Nephron (organoid): ENCODE measurements around the gene SCAPER.

ENCODE experiments used
- H3K27ac Mint-ChIP-seq, 3 experiments: 2 replicates each; pipeline ENCODE4 v1.8.0; 2020; ENCODE audit warnings: mixed read lengths in 3 of 3, mild to moderate bottlenecking in 2 of 3, moderate library complexity in 1 of 3
- H3K27me3 Mint-ChIP-seq: 2 replicates; pipeline ENCODE4 v1.8.0; 2021; ENCODE audit warnings: low read depth, mild to moderate bottlenecking, moderate library complexity, mixed read lengths
- H3K36me3 Mint-ChIP-seq: 2 replicates; pipeline ENCODE4 v1.8.0; 2020; ENCODE audit warnings: low read depth, mixed read lengths
- H3K4me1 Mint-ChIP-seq: 2 replicates; pipeline ENCODE4 v1.8.0; 2020; ENCODE audit warnings: mixed read lengths
- H3K4me3 Mint-ChIP-seq, 3 experiments: 2 replicates each; pipeline ENCODE4 v1.8.0; 2020; ENCODE audit warnings: mild to moderate bottlenecking in 3 of 3, mixed read lengths in 3 of 3, moderate library complexity in 2 of 3
- H3K9me3 Mint-ChIP-seq: 2 replicates; pipeline ENCODE4 v1.8.0; 2020; ENCODE audit warnings: mixed read lengths
- CTCF ChIP-seq, 3 experiments: fragments of 200-600 bp; sonication (generic); IDR thresholded peaks; one replicate each; pipeline ENCODE4 v1.5.0; 2021; ENCODE audit warnings: antibody characterized with exemption in 3 of 3; ENCODE audit not compliant: unreplicated experiment in 3 of 3

Gene SCAPER

DNA sequence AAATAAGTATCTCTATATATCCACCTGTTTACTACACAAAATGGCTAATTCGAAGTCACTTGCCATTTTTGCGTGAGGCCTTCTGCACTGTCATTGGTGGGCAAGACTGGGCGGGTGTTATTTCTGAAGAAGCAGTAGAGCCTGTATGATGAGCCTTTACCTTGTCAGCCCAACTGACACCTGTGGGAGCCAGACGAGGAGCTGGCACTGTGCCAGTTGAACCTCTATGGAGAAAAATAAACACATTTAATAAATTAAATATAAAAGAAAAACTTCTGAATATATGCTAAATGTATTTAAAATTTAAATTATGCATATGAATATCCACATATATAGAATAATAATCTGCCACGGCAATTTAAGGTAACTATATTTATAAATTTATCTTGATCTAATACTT is 109.9 kb downstream of the SCAPER start:
- Mint-ChIP-seq H3K27ac (no peak overlapping the region), H3K27me3 (no peaks in the 10 kb centered on the region), H3K36me3 (peaks cover 54% of the 10 kb centered on the region), H3K4me1 (peaks cover 10% of the 10 kb centered on the region), H3K9me3 (peaks cover 7% of the 10 kb centered on the region), H3K4me3 (no peak overlapping the region)
- TF ChIP-seq CTCF (IDR thresholded peaks at IDR 0.05; ENCODE audit: unreplicated experiment in 3 of 3) = no peak

GRCh38 chr15:76793162-76793561 is 112.0 kb downstream of the SCAPER start:
- TF ChIP-seq CTCF (IDR thresholded peaks at IDR 0.05; ENCODE audit: unreplicated experiment in 3 of 3) = no peak
- Mint-ChIP-seq H3K4me3 (no peak overlapping the region), H3K27ac (no peak overlapping the region), H3K9me3 (peaks cover 7% of the 10 kb centered on the region), H3K27me3 (no peaks in the 10 kb centered on the region), H3K36me3 (peaks cover 48% of the 10 kb centered on the region), H3K4me1 (peaks cover 8% of the 10 kb centered on the region)

DNA sequence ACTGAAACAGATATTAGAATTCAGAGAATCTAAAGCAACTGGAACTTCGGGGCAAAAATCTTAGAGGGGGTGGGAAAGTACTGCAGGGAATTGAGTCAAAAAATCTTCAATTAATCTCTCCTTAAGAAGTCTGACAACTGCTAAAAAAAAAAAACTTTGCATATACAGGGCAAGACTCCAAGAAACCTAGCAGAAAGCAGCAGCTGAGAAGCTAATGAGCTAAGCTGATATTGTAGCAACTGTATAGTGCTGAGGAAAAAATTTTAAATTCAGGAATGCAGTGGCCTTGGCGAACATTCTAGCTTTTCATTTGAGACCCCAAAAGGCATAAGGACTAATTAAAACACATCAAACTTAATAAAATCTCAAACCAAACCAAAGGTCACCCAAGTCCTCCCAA is 113.6 kb downstream of the SCAPER start:
- no peaks in the 10 kb centered on the region for H3K27me3 Mint-ChIP-seq
- H3K27ac Mint-ChIP-seq = peak overlapping the region in 2 of 3 experiments; percentile 70 to 76
- peaks cover 18% of the 10 kb centered on the region for H3K4me1 Mint-ChIP-seq
- no peak overlapping the region for H3K4me3 Mint-ChIP-seq
- H3K9me3 Mint-ChIP-seq = peaks cover 7% of the 10 kb centered on the region
- H3K36me3 Mint-ChIP-seq = peaks cover 53% of the 10 kb centered on the region
- no peak for TF ChIP-seq CTCF (IDR thresholded peaks at IDR 0.05; ENCODE audit: unreplicated experiment in 3 of 3)

DNA sequence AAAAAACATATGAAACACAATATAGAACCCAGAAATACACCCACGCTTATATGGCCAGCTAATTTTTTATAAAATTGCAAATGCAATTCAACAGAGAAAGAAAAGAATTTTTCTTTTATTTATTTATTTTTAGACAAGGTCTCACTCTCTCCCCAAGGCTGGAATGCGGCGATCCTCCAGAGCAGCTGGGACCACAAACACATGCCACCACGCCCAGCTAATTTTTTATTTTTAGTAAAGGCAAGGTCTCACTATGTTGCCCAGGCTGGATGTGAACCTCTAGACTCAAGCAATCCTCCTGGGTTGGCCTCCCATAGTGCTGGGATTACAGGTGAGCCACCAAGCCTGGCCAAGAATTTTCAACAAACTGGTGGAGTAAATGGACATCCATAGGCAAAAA is 117.9 kb downstream of the SCAPER start:
- Mint-ChIP-seq H3K27ac (peak overlapping the region in 1 of 3 experiments; percentile 23), H3K4me3 (no peak overlapping the region), H3K27me3 (no peaks in the 10 kb centered on the region), H3K4me1 (peaks cover 18% of the 10 kb centered on the region), H3K36me3 (peaks cover 73% of the 10 kb centered on the region), H3K9me3 (peaks cover 37% of the 10 kb centered on the region)
- TF ChIP-seq CTCF (IDR thresholded peaks at IDR 0.05; ENCODE audit: unreplicated experiment in 3 of 3) = no peak

- TF ChIP-seq CTCF (IDR thresholded peaks at IDR 0.05; ENCODE audit: unreplicated experiment in 3 of 3) = no peak
- Mint-ChIP-seq H3K9me3 (peaks cover 33% of the 10 kb centered on the region), H3K4me3 (no peak overlapping the region), H3K27ac (no peak overlapping the region), H3K4me1 (no peaks in the 10 kb centered on the region), H3K36me3 (peaks cover 53% of the 10 kb centered on the region), H3K27me3 (no peaks in the 10 kb centered on the region)
Observed at GRCh38 chr15:76776969-76777368, 128.2 kb downstream of the SCAPER start.

DNA sequence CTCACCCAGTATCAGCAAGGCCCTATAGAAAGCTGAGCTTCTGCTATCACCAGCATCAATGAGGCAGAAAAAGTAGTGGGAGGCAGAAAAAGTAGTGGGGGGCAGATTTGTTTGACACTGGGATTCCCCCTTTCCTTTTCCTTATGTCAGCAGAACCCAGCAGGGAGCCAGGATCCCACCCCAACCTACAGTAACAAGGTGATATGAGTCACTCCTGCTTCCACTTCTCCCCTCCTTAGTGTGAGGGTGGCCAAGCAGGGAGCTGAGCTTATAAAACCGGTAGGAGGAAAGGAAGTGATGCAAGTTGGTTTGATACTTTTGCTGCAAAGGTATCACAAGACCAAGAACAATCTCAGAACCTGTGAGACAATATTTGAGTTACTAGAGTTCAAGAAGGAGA is 128.7 kb downstream of the SCAPER start:
- TF ChIP-seq CTCF (IDR thresholded peaks at IDR 0.05; ENCODE audit: unreplicated experiment in 3 of 3) = no peak
- Mint-ChIP-seq H3K36me3 (peaks cover 52% of the 10 kb centered on the region), H3K27ac (no peak overlapping the region), H3K4me1 (no peaks in the 10 kb centered on the region), H3K4me3 (no peak overlapping the region), H3K27me3 (no peaks in the 10 kb centered on the region), H3K9me3 (peaks cover 29% of the 10 kb centered on the region)
